Measurements from ENCODE around the gene SLC16A4. TPM values are rescaled to one million over a fixed set of nuclear protein-coding genes. Genes with fewer than 3 reads are reported as not detected.

SLC16A4 gene
- total RNA-seq, 1 donor from 2014 or later, result 14.8 TPM

- peaks cover 18% of the 10 kb centered on the region for H3K4me1 ChIP-seq (ENCODE audit: insufficient read depth, low read length)
- no peaks in the 10 kb centered on the region for H3K36me3 ChIP-seq (ENCODE audit: insufficient read depth, low read length)
- H3K4me3 ChIP-seq (ENCODE audit: insufficient read depth, low read depth, low read length), result no peak overlapping the region
- Mint-ChIP-seq H3K27ac (ENCODE audit: unreplicated experiment) (peak overlapping the region; percentile 85), H3K9me3 (ENCODE audit: unreplicated experiment) (peaks cover 2% of the 10 kb centered on the region), H3K36me3 (ENCODE audit: low read depth, unreplicated experiment) (peaks cover 14% of the 10 kb centered on the region), H3K4me1 (ENCODE audit: low read depth, unreplicated experiment) (peaks cover 26% of the 10 kb centered on the region), H3K27me3 (ENCODE audit: low read depth, unreplicated experiment) (no peaks in the 10 kb centered on the region), H3K4me3 (ENCODE audit: unreplicated experiment) (no peak overlapping the region)
- no peaks in the 10 kb centered on the region for H3K9me3 ChIP-seq (ENCODE audit: insufficient read depth, low read depth, low read length)
- peak overlapping the region; percentile 9 for H3K27ac ChIP-seq (ENCODE audit: low read depth, low read length)
- FAIRE-seq (peak; percentile 76), DNase-seq (ENCODE audit: low read depth) (peak; percentile 81)
- TF ChIP-seq, protein P1, sequence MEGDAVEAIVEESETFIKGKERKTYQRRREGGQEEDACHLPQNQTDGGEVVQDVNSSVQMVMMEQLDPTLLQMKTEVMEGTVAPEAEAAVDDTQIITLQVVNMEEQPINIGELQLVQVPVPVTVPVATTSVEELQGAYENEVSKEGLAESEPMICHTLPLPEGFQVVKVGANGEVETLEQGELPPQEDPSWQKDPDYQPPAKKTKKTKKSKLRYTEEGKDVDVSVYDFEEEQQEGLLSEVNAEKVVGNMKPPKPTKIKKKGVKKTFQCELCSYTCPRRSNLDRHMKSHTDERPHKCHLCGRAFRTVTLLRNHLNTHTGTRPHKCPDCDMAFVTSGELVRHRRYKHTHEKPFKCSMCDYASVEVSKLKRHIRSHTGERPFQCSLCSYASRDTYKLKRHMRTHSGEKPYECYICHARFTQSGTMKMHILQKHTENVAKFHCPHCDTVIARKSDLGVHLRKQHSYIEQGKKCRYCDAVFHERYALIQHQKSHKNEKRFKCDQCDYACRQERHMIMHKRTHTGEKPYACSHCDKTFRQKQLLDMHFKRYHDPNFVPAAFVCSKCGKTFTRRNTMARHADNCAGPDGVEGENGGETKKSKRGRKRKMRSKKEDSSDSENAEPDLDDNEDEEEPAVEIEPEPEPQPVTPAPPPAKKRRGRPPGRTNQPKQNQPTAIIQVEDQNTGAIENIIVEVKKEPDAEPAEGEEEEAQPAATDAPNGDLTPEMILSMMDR (IDR thresholded peaks at IDR 0.05; ENCODE audit: insufficient read depth, low read depth, low read length), result no peak
- no peak for TF ChIP-seq EZH2 (IDR thresholded peaks at IDR 0.05; ENCODE audit: insufficient read depth, low read length)
- peaks cover 3% of the 10 kb centered on the region for H3K79me2 ChIP-seq (ENCODE audit: insufficient read depth, low read length)
- peak overlapping the region; percentile 28 for H3K4me2 ChIP-seq (ENCODE audit: low read length)
- H4K20me1 ChIP-seq (ENCODE audit: insufficient read depth, low read length), result no peaks in the 10 kb centered on the region
- no peaks in the 10 kb centered on the region for H3K27me3 ChIP-seq (ENCODE audit: insufficient read depth, low read length)
- H2AFZ ChIP-seq (ENCODE audit: low read depth, low read length), result no peak overlapping the region
- no peak overlapping the region for H3K9ac ChIP-seq (ENCODE audit: low read length)
These were observed 3.1 kb upstream of the SLC16A4 start for GRCh38 chr1:110393691-110394492.

DNA sequence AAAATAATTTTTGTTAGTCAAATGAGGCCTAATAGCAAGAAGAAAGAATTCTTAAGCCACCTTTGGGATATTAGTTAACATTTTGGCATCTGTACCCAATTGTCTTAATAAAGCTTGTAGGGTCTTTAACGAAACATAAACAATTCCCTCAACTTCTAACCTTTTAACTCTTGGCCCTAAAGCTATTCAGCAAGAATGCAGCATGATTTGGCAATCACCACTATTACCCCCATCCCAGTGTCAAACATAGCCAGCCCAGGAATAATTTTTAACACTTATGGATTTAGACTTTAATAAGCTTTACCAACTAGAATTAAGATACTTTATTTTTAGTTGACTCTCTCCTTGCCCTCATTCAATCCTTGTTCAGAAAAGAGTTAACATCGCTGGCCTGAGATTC, 2.5 kb upstream of the SLC16A4 start:
- no peaks in the 10 kb centered on the region for H3K36me3 ChIP-seq (ENCODE audit: insufficient read depth, low read length)
- H4K20me1 ChIP-seq (ENCODE audit: insufficient read depth, low read length), result no peaks in the 10 kb centered on the region
- Mint-ChIP-seq H3K27ac (ENCODE audit: unreplicated experiment) (peak overlapping the region; percentile 85), H3K36me3 (ENCODE audit: low read depth, unreplicated experiment) (peaks cover 14% of the 10 kb centered on the region), H3K27me3 (ENCODE audit: low read depth, unreplicated experiment) (no peaks in the 10 kb centered on the region), H3K4me3 (ENCODE audit: unreplicated experiment) (no peak overlapping the region), H3K9me3 (ENCODE audit: unreplicated experiment) (peaks cover 2% of the 10 kb centered on the region), H3K4me1 (ENCODE audit: low read depth, unreplicated experiment) (peaks cover 26% of the 10 kb centered on the region)
- H3K9me3 ChIP-seq (ENCODE audit: insufficient read depth, low read depth, low read length), result no peaks in the 10 kb centered on the region
- no peak for TF ChIP-seq EZH2 (IDR thresholded peaks at IDR 0.05; ENCODE audit: insufficient read depth, low read length)
- TF ChIP-seq, protein P1 (IDR thresholded peaks at IDR 0.05; ENCODE audit: insufficient read depth, low read depth, low read length), result no peak
- no peak for DNase-seq (ENCODE audit: low read depth)
- FAIRE-seq, result no peak
- no peak overlapping the region for H3K9ac ChIP-seq (ENCODE audit: low read length)
- peaks cover 18% of the 10 kb centered on the region for H3K4me1 ChIP-seq (ENCODE audit: insufficient read depth, low read length)
- no peak overlapping the region for H3K4me3 ChIP-seq (ENCODE audit: insufficient read depth, low read depth, low read length)
- no peak overlapping the region for H3K27ac ChIP-seq (ENCODE audit: low read depth, low read length)
- no peaks in the 10 kb centered on the region for H3K27me3 ChIP-seq (ENCODE audit: insufficient read depth, low read length)
- H2AFZ ChIP-seq (ENCODE audit: low read depth, low read length), result no peak overlapping the region
- peaks cover 3% of the 10 kb centered on the region for H3K79me2 ChIP-seq (ENCODE audit: insufficient read depth, low read length)
- peak overlapping the region; percentile 28 for H3K4me2 ChIP-seq (ENCODE audit: low read length)

DNA sequence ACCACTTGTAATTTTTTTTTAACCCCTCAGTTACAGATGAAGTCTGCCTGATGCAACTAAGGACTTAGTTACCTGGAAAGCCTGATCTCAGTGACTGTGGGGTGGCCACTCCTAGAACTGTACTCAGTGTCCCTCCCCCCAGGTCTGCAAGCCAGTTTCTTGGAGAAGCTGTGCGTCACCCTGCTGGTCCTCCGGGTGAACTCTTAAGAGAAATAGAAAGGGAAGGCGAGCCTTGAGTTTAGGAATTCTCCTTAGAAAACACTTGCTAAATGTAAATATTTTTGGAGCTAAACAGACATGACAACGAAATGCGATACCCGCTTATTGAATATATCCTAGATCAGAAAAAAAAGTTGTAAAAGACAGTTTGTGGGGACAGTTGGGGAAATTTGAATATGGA, 730 bp downstream of the SLC16A4 start:
- H3K27ac ChIP-seq (ENCODE audit: low read depth, low read length), result peak overlapping the region; percentile 52
- Mint-ChIP-seq H3K4me3 (ENCODE audit: unreplicated experiment) (peak overlapping the region; percentile 79), H3K36me3 (ENCODE audit: low read depth, unreplicated experiment) (peaks cover 4% of the 10 kb centered on the region), H3K27ac (ENCODE audit: unreplicated experiment) (peak overlapping the region; percentile 86), H3K27me3 (ENCODE audit: low read depth, unreplicated experiment) (no peaks in the 10 kb centered on the region), H3K9me3 (ENCODE audit: unreplicated experiment) (peaks cover 2% of the 10 kb centered on the region), H3K4me1 (ENCODE audit: low read depth, unreplicated experiment) (peaks cover 26% of the 10 kb centered on the region)
- H4K20me1 ChIP-seq (ENCODE audit: insufficient read depth, low read length), result no peaks in the 10 kb centered on the region
- H3K79me2 ChIP-seq (ENCODE audit: insufficient read depth, low read length), result peaks cover 3% of the 10 kb centered on the region
- FAIRE-seq (no peak), DNase-seq (ENCODE audit: low read depth) (peak; percentile 77)
- H3K36me3 ChIP-seq (ENCODE audit: insufficient read depth, low read length), result no peaks in the 10 kb centered on the region
- no peaks in the 10 kb centered on the region for H3K27me3 ChIP-seq (ENCODE audit: insufficient read depth, low read length)
- no peaks in the 10 kb centered on the region for H3K9me3 ChIP-seq (ENCODE audit: insufficient read depth, low read depth, low read length)
- peaks cover 18% of the 10 kb centered on the region for H3K4me1 ChIP-seq (ENCODE audit: insufficient read depth, low read length)
- H2AFZ ChIP-seq (ENCODE audit: low read depth, low read length), result no peak overlapping the region
- no peak for TF ChIP-seq EZH2 (IDR thresholded peaks at IDR 0.05; ENCODE audit: insufficient read depth, low read length)
- TF ChIP-seq, protein P1 (IDR thresholded peaks at IDR 0.05; ENCODE audit: insufficient read depth, low read depth, low read length), result no peak
- peak overlapping the region; percentile 44 for H3K4me3 ChIP-seq (ENCODE audit: insufficient read depth, low read depth, low read length)
- H3K4me2 ChIP-seq (ENCODE audit: low read length), result peak overlapping the region; percentile 81
- peak overlapping the region; percentile 67 for H3K9ac ChIP-seq (ENCODE audit: low read length)
